ENCODE results near the gene IFNL3. TPM values are rescaled to one million over a fixed set of nuclear protein-coding genes. Genes with fewer than 3 reads are reported as not detected.
A peak's percentile ranks its signal among the peaks of the same experiment; 100 is the strongest.
"Not testable (repeated sequence)": the region's sequence is repeated elsewhere in the genome, so short reads cannot be mapped to it uniquely, and the experiment has no call there.

IFNL3 gene
- total RNA-seq (2022) = not detected in 2 replicates
- not detected for Bru-seq, nascent RNA
- not detected for BruChase-seq, experiment 1, labeled RNA remaining after a 2-hour chase
- percentile 21 among the genes with signal in this experiment for BruChase-seq, experiment 2, labeled RNA remaining after a 6-hour chase
- long read RNA-seq = 0 reads

- BruUV-seq (replicated peaks); H3K9me3 Mint-ChIP-seq (ENCODE audit: unreplicated experiment); H3K27me3 ChIP-seq (replicated peaks; ENCODE audit: control insufficient read depth, insufficient read depth, low read length); H3K36me3 ChIP-seq (ENCODE audit: control insufficient read depth, insufficient read depth, low read length); H3K4me1 Mint-ChIP-seq (ENCODE audit: low read depth, unreplicated experiment); H3K4me3 ChIP-seq (ENCODE audit: low read depth, low read length); H3K4me3 Mint-ChIP-seq (ENCODE audit: unreplicated experiment); POLR2A ChIA-PET; H3K4me1 ChIP-seq; intact Hi-C loops (cut with micrococcal nuclease; ENCODE audit: unreplicated experiment); H3K27me3 Mint-ChIP-seq (ENCODE audit: insufficient read depth, unreplicated experiment); DNase-seq; H3K27ac Mint-ChIP-seq (ENCODE audit: unreplicated experiment); H3K36me3 Mint-ChIP-seq (ENCODE audit: insufficient read depth, unreplicated experiment); H3K9me3 ChIP-seq: not testable (repeated sequence)
- CTCF ChIA-PET = interaction anchor here (0.6 kb wide), 1 partner anchor 675 kb away, joined by 3 read pairs; no protein-coding TSS in a partner anchor
Observed at GRCh38 chr19:39244410-39245100, at the start of gene IFNL3. Gene IFNL3 (minus strand): TSS chr19:39245006. CDS start chr19:39244967, 39 bp downstream.

- CTCF ChIA-PET = interaction anchor here (0.8 kb wide), 1 partner anchor 10 kb away, joined by 3 read pairs; no protein-coding TSS in a partner anchor
- H3K4me3 ChIP-seq (ENCODE audit: low read depth, low read length) = no peak overlapping the region
- H3K9me3 Mint-ChIP-seq (ENCODE audit: unreplicated experiment) = no peaks in the 10 kb centered on the region
- no peaks in the 10 kb centered on the region for H3K36me3 Mint-ChIP-seq (ENCODE audit: insufficient read depth, unreplicated experiment)
- H3K4me1 Mint-ChIP-seq (ENCODE audit: low read depth, unreplicated experiment) = peaks cover 33% of the 10 kb centered on the region
- intact Hi-C loops (cut with micrococcal nuclease; ENCODE audit: unreplicated experiment) = no loop called here
- no peak overlapping the region for H3K4me3 Mint-ChIP-seq (ENCODE audit: unreplicated experiment)
- no peaks in the 10 kb centered on the region for H3K27me3 ChIP-seq (replicated peaks; ENCODE audit: control insufficient read depth, insufficient read depth, low read length)
- H3K36me3 ChIP-seq (ENCODE audit: control insufficient read depth, insufficient read depth, low read length) = no peaks in the 10 kb centered on the region
- BruUV-seq (replicated peaks) = no TSS peak
- TF ChIP-seq CTCF (IDR thresholded peaks at IDR 0.05; ENCODE audit: insufficient read depth in 1 of 2, low read depth in 1 of 2, low read length in 1 of 2, severe bottlenecking in 1 of 2, unreplicated experiment in 1 of 2) = no peak
- POLR2A ChIA-PET = interaction anchor here (0.6 kb wide), 1 partner anchor 486 kb away, joined by 9 read pairs; no protein-coding TSS in a partner anchor
- no peaks in the 10 kb centered on the region for H3K27me3 Mint-ChIP-seq (ENCODE audit: insufficient read depth, unreplicated experiment)
- no peaks in the 10 kb centered on the region for H3K9me3 ChIP-seq
- peaks cover 21% of the 10 kb centered on the region for H3K4me1 ChIP-seq
- no peak for DNase-seq
- no peak overlapping the region for H3K27ac Mint-ChIP-seq (ENCODE audit: unreplicated experiment)
Observed at GRCh38 chr19:39293394-39293793, 48.6 kb upstream of the IFNL3 start.

GRCh38 chr19:39284032-39284431 is 39.2 kb upstream of the IFNL3 start:
- Histone ChIP-seq H3K36me3 (ENCODE audit: control insufficient read depth, insufficient read depth, low read length) (no peaks in the 10 kb centered on the region), H3K27me3 (replicated peaks; ENCODE audit: control insufficient read depth, insufficient read depth, low read length) (no peaks in the 10 kb centered on the region), H3K4me1 (no peaks in the 10 kb centered on the region), H3K4me3 (ENCODE audit: low read depth, low read length) (no peak overlapping the region), H3K9me3 (peaks cover 21% of the 10 kb centered on the region)
- no TSS peak for BruUV-seq (replicated peaks)
- no peaks in the 10 kb centered on the region for H3K4me1 Mint-ChIP-seq (ENCODE audit: low read depth, unreplicated experiment)
- no peaks in the 10 kb centered on the region for H3K27me3 Mint-ChIP-seq (ENCODE audit: insufficient read depth, unreplicated experiment)
- ChIA-PET CTCF (no interaction called here), POLR2A (no interaction called here)
- DNase-seq = no peak
- peaks cover 26% of the 10 kb centered on the region for H3K9me3 Mint-ChIP-seq (ENCODE audit: unreplicated experiment)
- intact Hi-C loops (cut with micrococcal nuclease; ENCODE audit: unreplicated experiment) = no loop called here
- no peak for TF ChIP-seq CTCF (IDR thresholded peaks at IDR 0.05; ENCODE audit: insufficient read depth in 1 of 2, low read depth in 1 of 2, low read length in 1 of 2, severe bottlenecking in 1 of 2, unreplicated experiment in 1 of 2)
- H3K4me3 Mint-ChIP-seq (ENCODE audit: unreplicated experiment) = no peak overlapping the region
- H3K27ac Mint-ChIP-seq (ENCODE audit: unreplicated experiment) = no peak overlapping the region
- no peaks in the 10 kb centered on the region for H3K36me3 Mint-ChIP-seq (ENCODE audit: insufficient read depth, unreplicated experiment)
